Measurements from ENCODE around the gene MPPE1. TPM values are rescaled to one million over a fixed set of nuclear protein-coding genes. Genes with fewer than 3 reads are reported as not detected.

The MPPE1 gene
- total and polyA plus RNA-seq, 9 of the 15 experiments (the other 6 are each of a cell fraction or from before 2014, with no cell fraction given): 10.7 to 19.5 (median 13.3) TPM

- TF ChIP-seq GATAD2B (IDR thresholded peaks at IDR 0.05; ENCODE audit: borderline replicate concordance) (peak; percentile 29; the same call in 1 of the 2 replicates), GATA2 (CRISPR knock-in tag; IDR thresholded peaks at IDR 0.05) (no peak), HNRNPUL1 (IDR thresholded peaks at IDR 0.05; ENCODE audit: low read length) (no peak), ELF2 (CRISPR knock-in tag; IDR thresholded peaks at IDR 0.05) (peak; percentile 81; the same call in 1 of the 2 replicates), FOXP4 (CRISPR knock-in tag; IDR thresholded peaks at IDR 0.05; ENCODE audit: borderline replicate concordance) (no peak), E4F1 (CRISPR knock-in tag; IDR thresholded peaks at IDR 0.05; ENCODE audit: borderline replicate concordance) (no peak), MLLT1 (IDR thresholded peaks at IDR 0.05) (peak in 1 of 2 experiments; percentile 68; a peak in 1 of 4 replicates), CSDE1 (IDR thresholded peaks at IDR 0.05) (no peak), NCOA4 (IDR thresholded peaks at IDR 0.05; ENCODE audit: partially characterized antibody) (no peak), JUNB (CRISPR knock-in tag; conservative IDR thresholded peaks at IDR 0.05) (no peak), ZBTB1 (CRISPR knock-in tag; IDR thresholded peaks at IDR 0.05; ENCODE audit: borderline replicate concordance, low read depth) (peak; percentile 32; the same call in 1 of the 2 replicates), POLR2G (IDR thresholded peaks at IDR 0.05; ENCODE audit: low read depth, low read length) (peak; percentile 97), HCFC1 (IDR thresholded peaks at IDR 0.05; ENCODE audit: low read depth, low read length) (no peak), SRSF7 (optimal IDR thresholded peaks at IDR 0.05; ENCODE audit: low read depth, low read length) (no peak), ZBTB11 (CRISPR knock-in tag; IDR thresholded peaks at IDR 0.05) (peak; percentile 46 to 91 (median 72); a peak in 5 of 6 replicates), POLR2H (tag; IDR thresholded peaks at IDR 0.05; ENCODE audit: low read depth) (peak; percentile 75), SMAD4 (CRISPR knock-in tag; conservative IDR thresholded peaks at IDR 0.05) (peak; percentile 80; the same call in 1 of the 2 replicates)
Observed at GRCh38 chr18:11908182-11909060, at the start of gene MPPE1 (continued).
